Stomach (tissue), 4 donors: Measurements from ENCODE around the gene HSDL2.
"Not testable (repeated sequence)": the region's sequence is repeated elsewhere in the genome, so short reads cannot be mapped to it uniquely, and the experiment has no call there.

ENCODE experiments used
- CTCF ChIP-seq, 7 experiments: fragments of 450-650 bp in 4 of 7; fragments of 200-600 bp in 3 of 7; sonication (generic) in 3 of 7; IDR thresholded peaks; one replicate each; pipeline ENCODE4 v1.5.1; 2016 to 2019; ENCODE audit warnings: antibody characterized with exemption in 7 of 7, control low read depth in 2 of 7, mild to moderate bottlenecking in 1 of 7
- POLR2A ChIP-seq, 4 donors: fragments of 450-650 bp; IDR thresholded peaks; one replicate each; pipeline ENCODE4 v1.6.1; 2016; ENCODE audit warnings: antibody characterized with exemption in 4 of 4, control low read depth in 2 of 4, mild to moderate bottlenecking in 1 of 4, moderate library complexity in 1 of 4
- POLR2AphosphoS5 ChIP-seq, 3 donors: sonication (generic); formaldehyde crosslinking; IDR thresholded peaks; one replicate each; pipeline ENCODE4 v1.6.1; 2016; ENCODE audit warnings: antibody characterized with exemption in 3 of 3

- not testable (repeated sequence) for TF ChIP-seq CTCF, POLR2AphosphoS5, POLR2A (IDR thresholded peaks at IDR 0.05)
Observed at GRCh38 chr9:112393146-112393545, 13.2 kb downstream of the HSDL2 start.
